Measurements from ENCODE around the gene VPS26A.

The VPS26A gene

GRCh38 chr10:69218831-69219230, 94.9 kb downstream of the VPS26A start:
- in situ Hi-C loops (cut with MboI; ENCODE audit: low sequenced_read_pairs) = no loop called here

- in situ Hi-C loops (cut with MboI; ENCODE audit: low sequenced_read_pairs) = no loop called here
Observed at GRCh38 chr10:69220041-69220451, 96.1 kb downstream of the VPS26A start, which contains the start of gene HKDC1. TSS of gene HKDC1 (plus strand) at chr10:69220332. CDS start at chr10:69220436, 104 bp downstream.

- in situ Hi-C loops (cut with MboI; ENCODE audit: low sequenced_read_pairs) = no loop called here
Observed at GRCh38 chr10:69220507-69220906, 96.5 kb downstream of the VPS26A start.

Data from HL-60/S4 treated with retinoic acid at 250 ng/mL for 4 days and 3 days (cell line).